HG02981 (cell line): ENCODE data around the gene NEXN.
"Not testable (repeated sequence)": the region's sequence is repeated elsewhere in the genome, so short reads cannot be mapped to it uniquely, and the experiment has no call there.

Source experiments
- ATAC-seq: cut with Tn5 transposase; IDR thresholded peaks from one replicate; pipeline ENCODE4 v1.9.1; 2021; ENCODE audit warnings: mild to moderate bottlenecking, moderate library complexity; ENCODE audit not compliant: unreplicated experiment

Gene NEXN

GRCh38 chr1:77905603-77906002, 17.2 kb downstream of the NEXN start:
- no peak for ATAC-seq

GRCh38 chr1:77906019-77906545, 17.7 kb downstream of the NEXN start:
- no peak for ATAC-seq

GRCh38 chr1:77906624-77907023, 18.2 kb downstream of the NEXN start:
- no peak for ATAC-seq

- no peak for ATAC-seq
Observed at GRCh38 chr1:77910116-77910515, 21.7 kb downstream of the NEXN start.

GRCh38 chr1:77918918-77919317, 30.5 kb downstream of the NEXN start:
- ATAC-seq = not testable (repeated sequence)

- ATAC-seq = no peak
Observed at GRCh38 chr1:77925518-77925917, 37.1 kb downstream of the NEXN start.

GRCh38 chr1:77925956-77926355, 37.5 kb downstream of the NEXN start:
- ATAC-seq = no peak

- ATAC-seq = no peak
Observed at GRCh38 chr1:77926561-77927357, 38.3 kb downstream of the NEXN start.

GRCh38 chr1:77927414-77927813, 39.0 kb downstream of the NEXN start:
- ATAC-seq = no peak

- no peak for ATAC-seq
Observed at GRCh38 chr1:77929806-77930205, 41.4 kb downstream of the NEXN start.

GRCh38 chr1:77938651-77939050, 50.2 kb downstream of the NEXN start:
- ATAC-seq = no peak

GRCh38 chr1:77940921-77941570, 52.6 kb downstream of the NEXN start:
- no peak for ATAC-seq

- ATAC-seq = no peak
Observed at GRCh38 chr1:77942400-77943140, 54.1 kb downstream of the NEXN start.

- no peak for ATAC-seq
Observed at GRCh38 chr1:77945345-77945744, 56.9 kb downstream of the NEXN start.

GRCh38 chr1:77948841-77949424, 60.5 kb downstream of the NEXN start:
- no peak for ATAC-seq

GRCh38 chr1:77950873-77951272, 62.4 kb downstream of the NEXN start:
- ATAC-seq = peak; percentile 46

- ATAC-seq = no peak
Observed at GRCh38 chr1:77951328-77951727, 62.9 kb downstream of the NEXN start.

GRCh38 chr1:77953907-77954306, 65.5 kb downstream of the NEXN start:
- ATAC-seq = no peak

GRCh38 chr1:77954521-77954920, 66.1 kb downstream of the NEXN start:
- ATAC-seq = no peak

GRCh38 chr1:77955709-77956108, 67.3 kb downstream of the NEXN start:
- ATAC-seq = no peak

- ATAC-seq = no peak
Observed at GRCh38 chr1:77956464-77956863, 68.0 kb downstream of the NEXN start.
